ENCODE data around the gene SLC18A2.

SLC18A2 gene

DNA sequence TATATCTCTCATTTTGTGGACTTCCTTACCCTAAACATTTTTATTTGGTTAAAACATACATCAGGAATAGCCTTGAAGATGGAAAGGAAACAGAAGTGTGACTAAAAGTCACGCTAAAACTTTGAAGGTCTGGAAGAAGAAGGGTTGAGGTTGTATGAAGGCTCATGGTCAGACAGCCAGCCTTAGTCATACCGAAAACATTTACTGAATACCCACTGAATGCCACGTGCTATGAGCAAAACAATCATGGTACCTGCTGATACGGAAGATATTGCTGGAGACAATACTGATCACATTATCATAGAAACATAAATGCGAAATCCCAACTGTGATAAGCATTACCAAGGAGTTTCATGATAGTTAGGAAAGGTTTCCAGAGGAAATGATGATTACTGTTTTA is 70.3 kb downstream of the SLC18A2 start:
- Histone ChIP-seq H3K36me3 (replicated peaks; ENCODE audit: low read depth, low read length) (peaks cover 3% of the 10 kb centered on the region), H3K9ac (ENCODE audit: low read length) (no peak overlapping the region), H4K20me1 (ENCODE audit: insufficient read depth, low read length) (no peaks in the 10 kb centered on the region; the same call in 1 of the 2 replicates), H2AFZ (ENCODE audit: low read depth, low read length) (no peak overlapping the region), H3K27ac (ENCODE audit: low read length) (no peak overlapping the region), H3K27me3 (ENCODE audit: low read depth, low read length) (no peaks in the 10 kb centered on the region), H3K4me2 (ENCODE audit: low read length) (no peak overlapping the region), H3K4me3 (ENCODE audit: low read length) (no peak overlapping the region), H3K4me1 (ENCODE audit: low read length) (no peaks in the 10 kb centered on the region), H3K9me3 (ENCODE audit: insufficient read depth, low read length) (no peaks in the 10 kb centered on the region), H3K79me2 (ENCODE audit: low read length) (no peaks in the 10 kb centered on the region)
- TF ChIP-seq EZH2phosphoT487 (IDR thresholded peaks at IDR 0.05; ENCODE audit: low read depth), result no peak
- TF ChIP-seq, protein P1, sequence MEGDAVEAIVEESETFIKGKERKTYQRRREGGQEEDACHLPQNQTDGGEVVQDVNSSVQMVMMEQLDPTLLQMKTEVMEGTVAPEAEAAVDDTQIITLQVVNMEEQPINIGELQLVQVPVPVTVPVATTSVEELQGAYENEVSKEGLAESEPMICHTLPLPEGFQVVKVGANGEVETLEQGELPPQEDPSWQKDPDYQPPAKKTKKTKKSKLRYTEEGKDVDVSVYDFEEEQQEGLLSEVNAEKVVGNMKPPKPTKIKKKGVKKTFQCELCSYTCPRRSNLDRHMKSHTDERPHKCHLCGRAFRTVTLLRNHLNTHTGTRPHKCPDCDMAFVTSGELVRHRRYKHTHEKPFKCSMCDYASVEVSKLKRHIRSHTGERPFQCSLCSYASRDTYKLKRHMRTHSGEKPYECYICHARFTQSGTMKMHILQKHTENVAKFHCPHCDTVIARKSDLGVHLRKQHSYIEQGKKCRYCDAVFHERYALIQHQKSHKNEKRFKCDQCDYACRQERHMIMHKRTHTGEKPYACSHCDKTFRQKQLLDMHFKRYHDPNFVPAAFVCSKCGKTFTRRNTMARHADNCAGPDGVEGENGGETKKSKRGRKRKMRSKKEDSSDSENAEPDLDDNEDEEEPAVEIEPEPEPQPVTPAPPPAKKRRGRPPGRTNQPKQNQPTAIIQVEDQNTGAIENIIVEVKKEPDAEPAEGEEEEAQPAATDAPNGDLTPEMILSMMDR (IDR thresholded peaks at IDR 0.05; ENCODE audit: low read depth, low read length), result no peak

DNA sequence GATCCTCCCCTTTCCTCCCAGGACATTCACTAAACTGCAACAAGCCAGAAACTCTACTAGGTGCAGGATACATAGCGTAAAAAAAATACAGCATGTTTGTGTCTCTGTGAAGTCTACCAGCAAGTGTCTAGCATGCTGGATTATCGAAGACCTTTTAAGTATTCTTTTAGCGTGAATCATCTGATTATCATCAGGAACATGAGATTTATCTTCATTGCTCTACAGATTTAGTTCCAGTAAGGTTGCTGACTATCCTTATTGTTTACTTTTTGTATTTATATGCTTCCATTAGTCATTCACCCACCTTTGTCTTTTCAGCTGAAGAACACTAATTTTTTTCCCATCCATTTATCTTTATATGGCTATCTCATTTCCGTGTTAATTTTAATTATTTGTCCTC is 71.5 kb downstream of the SLC18A2 start:
- Histone ChIP-seq H3K9me3 (ENCODE audit: insufficient read depth, low read length) (no peaks in the 10 kb centered on the region), H3K27ac (ENCODE audit: low read length) (no peak overlapping the region), H2AFZ (ENCODE audit: low read depth, low read length) (no peak overlapping the region)

DNA sequence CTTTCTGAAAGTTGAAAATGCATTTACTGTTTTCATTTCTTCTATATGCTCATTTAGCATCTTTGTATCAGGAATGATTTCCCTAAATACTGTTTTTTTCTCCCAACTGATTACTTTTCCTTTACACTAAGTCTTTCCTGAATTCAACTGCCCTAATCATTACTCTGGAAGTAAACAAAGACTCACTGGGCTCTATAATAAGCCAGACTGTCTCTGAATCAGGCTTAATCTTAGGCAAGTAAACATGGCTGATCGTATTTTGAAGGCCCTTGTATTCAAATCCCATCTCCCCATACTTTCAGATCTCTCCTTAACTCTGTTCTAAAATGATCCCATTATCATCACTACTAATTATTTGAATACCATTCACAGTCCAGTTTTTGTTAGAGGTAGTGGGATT is 72.7 kb downstream of the SLC18A2 start:
- Histone ChIP-seq H3K27ac (ENCODE audit: low read length) (no peak overlapping the region), H3K9me3 (ENCODE audit: insufficient read depth, low read length) (no peaks in the 10 kb centered on the region), H3K36me3 (replicated peaks; ENCODE audit: low read depth, low read length) (peaks cover 3% of the 10 kb centered on the region), H3K4me1 (ENCODE audit: low read length) (no peaks in the 10 kb centered on the region), H2AFZ (ENCODE audit: low read depth, low read length) (no peak overlapping the region), H3K4me2 (ENCODE audit: low read length) (no peak overlapping the region), H3K9ac (ENCODE audit: low read length) (no peak overlapping the region), H3K4me3 (ENCODE audit: low read length) (no peak overlapping the region), H3K79me2 (ENCODE audit: low read length) (no peaks in the 10 kb centered on the region), H3K27me3 (ENCODE audit: low read depth, low read length) (no peaks in the 10 kb centered on the region), H4K20me1 (ENCODE audit: insufficient read depth, low read length) (no peaks in the 10 kb centered on the region; the same call in 1 of the 2 replicates)
- TF ChIP-seq, protein P1 (IDR thresholded peaks at IDR 0.05; ENCODE audit: low read depth, low read length), result no peak
- no peak for TF ChIP-seq EZH2phosphoT487 (IDR thresholded peaks at IDR 0.05; ENCODE audit: low read depth)

More for the DNA sequence above, 71.5 kb downstream of the SLC18A2 start:
- H3K9ac ChIP-seq (ENCODE audit: low read length), result no peak overlapping the region
- H3K4me1 ChIP-seq (ENCODE audit: low read length), result no peaks in the 10 kb centered on the region
- H3K4me2 ChIP-seq (ENCODE audit: low read length), result no peak overlapping the region
- H3K27me3 ChIP-seq (ENCODE audit: low read depth, low read length), result no peaks in the 10 kb centered on the region
- H4K20me1 ChIP-seq (ENCODE audit: insufficient read depth, low read length), result no peaks in the 10 kb centered on the region; the same call in 1 of the 2 replicates
- TF ChIP-seq, protein P1 (IDR thresholded peaks at IDR 0.05; ENCODE audit: low read depth, low read length), result no peak
- TF ChIP-seq EZH2phosphoT487 (IDR thresholded peaks at IDR 0.05; ENCODE audit: low read depth), result no peak
- H3K36me3 ChIP-seq (replicated peaks; ENCODE audit: low read depth, low read length), result peaks cover 3% of the 10 kb centered on the region
- no peaks in the 10 kb centered on the region for H3K79me2 ChIP-seq (ENCODE audit: low read length)
- H3K4me3 ChIP-seq (ENCODE audit: low read length), result no peak overlapping the region

- H4K20me1 ChIP-seq (ENCODE audit: insufficient read depth, low read length), result no peaks in the 10 kb centered on the region; the same call in 1 of the 2 replicates
- H3K4me3 ChIP-seq (ENCODE audit: low read length), result no peak overlapping the region
- H3K79me2 ChIP-seq (ENCODE audit: low read length), result no peaks in the 10 kb centered on the region
- no peaks in the 10 kb centered on the region for H3K4me1 ChIP-seq (ENCODE audit: low read length)
- no peak overlapping the region for H2AFZ ChIP-seq (ENCODE audit: low read depth, low read length)
- no peaks in the 10 kb centered on the region for H3K9me3 ChIP-seq (ENCODE audit: insufficient read depth, low read length)
- TF ChIP-seq, protein P1 (IDR thresholded peaks at IDR 0.05; ENCODE audit: low read depth, low read length), result no peak
- no peak for TF ChIP-seq EZH2phosphoT487 (IDR thresholded peaks at IDR 0.05; ENCODE audit: low read depth)
- H3K36me3 ChIP-seq (replicated peaks; ENCODE audit: low read depth, low read length), result peaks cover 3% of the 10 kb centered on the region
- H3K4me2 ChIP-seq (ENCODE audit: low read length), result no peak overlapping the region
- H3K9ac ChIP-seq (ENCODE audit: low read length), result no peak overlapping the region
- no peaks in the 10 kb centered on the region for H3K27me3 ChIP-seq (ENCODE audit: low read depth, low read length)
- no peak overlapping the region for H3K27ac ChIP-seq (ENCODE audit: low read length)
Observed at GRCh38 chr10:117316701-117317100, 75.8 kb downstream of the SLC18A2 start.
